A673 (cell line): Measurements from ENCODE around the gene KIN. TPM values are rescaled to one million over a fixed set of nuclear protein-coding genes. Genes with fewer than 3 reads are reported as not detected.

Experiments used
- BruUV-seq: library from RNA; stranded (reverse); fragments of 400-500 nt; replicated peaks from 2 replicates; lab custom pipeline; 2021; lab: Mats Ljungman, UMichigan
- CTCF ChIA-PET: fragments of 300-600 bp; sonication (Branson Sonifier 250); formaldehyde crosslinking; loops from one replicate; lab custom pipeline; 2022; ENCODE audit warnings: antibody characterized with exemption; lab: Charles Lee
- POLR2A ChIA-PET: fragments of 300-600 bp; sonication (Branson Sonifier 250); formaldehyde crosslinking; loops from one replicate; lab custom pipeline; 2022; ENCODE audit warnings: antibody characterized with exemption; ENCODE audit not compliant: low non-redundant PET; lab: Charles Lee
- DNase-seq: peaks from one replicate; pipeline ENCODE4 v3.0.0-alpha.2; 2015; ENCODE audit warnings: low spot score
- H3K27ac ChIP-seq: fragments of 200-600 bp; sonication (generic); 2 replicates; pipeline ENCODE4 v1.5.1; 2016; ENCODE audit warnings: mixed run types, low read depth, mild to moderate bottlenecking, mixed read lengths, antibody characterized with exemption, low read length; ENCODE audit not compliant: poor library complexity, severe bottlenecking
- H3K27me3 ChIP-seq: fragments of 200-600 bp; sonication (generic); replicated peaks from 2 replicates; pipeline ENCODE4 v1.6.1; 2017; ENCODE audit warnings: mixed run types, low read depth, mild to moderate bottlenecking, mixed read lengths, antibody characterized with exemption, low read length; ENCODE audit not compliant: insufficient read depth, poor library complexity
- H3K36me3 ChIP-seq: fragments of 200-600 bp; sonication (generic); 2 replicates; pipeline ENCODE4 v1.6.1; 2016; ENCODE audit warnings: mixed run types, mild to moderate bottlenecking, mixed read lengths, antibody characterized with exemption, low read length; ENCODE audit not compliant: insufficient read depth, poor library complexity, severe bottlenecking
- H3K4me1 ChIP-seq: fragments of 200-600 bp; sonication (generic); 2 replicates; pipeline ENCODE4 v1.6.1; 2017; ENCODE audit warnings: mixed run types, mild to moderate bottlenecking, mixed read lengths, antibody characterized with exemption, low read length; ENCODE audit not compliant: insufficient read depth, poor library complexity, severe bottlenecking
- H3K4me3 ChIP-seq: fragments of 200-600 bp; sonication (generic); 2 replicates; pipeline ENCODE4 v1.5.1; 2016; ENCODE audit warnings: low read depth, mixed run types, mild to moderate bottlenecking, mixed read lengths, low read length; ENCODE audit not compliant: poor library complexity, severe bottlenecking
- H3K9me3 ChIP-seq: fragments of 200-600 bp; sonication (generic); 2 replicates; pipeline ENCODE4 v1.6.1; 2016; ENCODE audit warnings: mixed run types, low read depth, mild to moderate bottlenecking, mixed read lengths, antibody characterized with exemption, low read length; ENCODE audit not compliant: poor library complexity, severe bottlenecking
- CTCF ChIP-seq: fragments of 300-800, 200-600 bp; sonication (generic); conservative IDR thresholded peaks from 2 replicates; pipeline ENCODE4 v1.5.1; 2017; ENCODE audit warnings: low read depth, mild to moderate bottlenecking, antibody characterized with exemption, low read length, moderate library complexity, mixed read lengths
- EZH2 ChIP-seq: fragments of 200-600 bp; sonication (generic); IDR thresholded peaks from 2 replicates; pipeline ENCODE4 v1.6.1; 2017; ENCODE audit warnings: borderline replicate concordance, low read depth, mild to moderate bottlenecking, mixed read lengths, antibody characterized with exemption, low read length; ENCODE audit not compliant: poor library complexity, severe bottlenecking
- intact Hi-C: fragments of 100-400 bp; cut with micrococcal nuclease; formaldehyde crosslinking; loops from one replicate; pipeline ENCODE4 v1.10.0; 2022; ENCODE audit not compliant: unreplicated experiment
- total RNA-seq: library from RNA; stranded (reverse); gene quantifications from 2 replicates; pipeline ENCODE4 v1.2.3, GENCODE V29; 2021

KIN gene
- total RNA-seq, 1 experiment from 2014 or later: 16.3 TPM

DNA sequence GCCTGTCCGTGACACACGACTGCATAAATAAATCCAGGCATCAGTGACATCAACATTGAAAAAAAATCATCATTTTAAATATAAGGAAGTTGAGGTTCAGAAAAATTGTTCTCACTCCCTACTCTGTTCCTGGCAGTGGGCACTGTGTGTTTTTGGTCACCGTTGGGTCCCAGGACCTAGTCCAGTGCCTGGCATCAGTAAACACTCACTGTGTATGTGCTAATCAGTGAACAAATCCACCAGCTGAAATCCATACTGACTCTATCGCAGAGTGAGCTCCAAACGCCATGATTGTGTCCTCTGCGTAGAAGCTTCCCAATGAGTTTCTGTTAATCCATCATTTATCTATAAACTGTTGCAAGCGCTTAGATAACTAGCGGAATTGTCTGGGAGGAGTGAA is 43.5 kb downstream of the KIN start:
- CTCF ChIA-PET: no interaction called here
- no peaks in the 10 kb centered on the region for H3K4me1 ChIP-seq
- H3K27ac ChIP-seq: no peak overlapping the region
- TF ChIP-seq CTCF (no peak), EZH2 (no peak)
- DNase-seq: no peak
- H3K36me3 ChIP-seq: no peaks in the 10 kb centered on the region
- no TSS peak for BruUV-seq
- H3K27me3 ChIP-seq: no peaks in the 10 kb centered on the region
- no peak overlapping the region for H3K4me3 ChIP-seq
- POLR2A ChIA-PET: no interaction called here
- H3K9me3 ChIP-seq: no peaks in the 10 kb centered on the region
- intact Hi-C loops: no loop called here

- TF ChIP-seq CTCF (no peak), EZH2 (no peak)
- ChIA-PET CTCF (no interaction called here), POLR2A (no interaction called here)
- Histone ChIP-seq H3K9me3 (no peaks in the 10 kb centered on the region), H3K4me1 (no peaks in the 10 kb centered on the region), H3K4me3 (no peak overlapping the region), H3K27me3 (no peaks in the 10 kb centered on the region), H3K27ac (no peak overlapping the region), H3K36me3 (no peaks in the 10 kb centered on the region)
- DNase-seq: no peak
- BruUV-seq: no TSS peak
- intact Hi-C loops: no loop called here
Observed at GRCh38 chr10:7738536-7739407, 49.0 kb downstream of the KIN start.

GRCh38 chr10:7734821-7735220 is 53.0 kb downstream of the KIN start:
- no peaks in the 10 kb centered on the region for H3K9me3 ChIP-seq
- H3K27ac ChIP-seq: no peak overlapping the region
- H3K4me1 ChIP-seq: no peaks in the 10 kb centered on the region
- H3K4me3 ChIP-seq: no peak overlapping the region
- DNase-seq: no peak
- BruUV-seq: no TSS peak
- no peak for TF ChIP-seq EZH2
- TF ChIP-seq CTCF: no peak
- ChIA-PET POLR2A (no interaction called here), CTCF (no interaction called here)
- H3K27me3 ChIP-seq: no peaks in the 10 kb centered on the region
- intact Hi-C loops: no loop called here
- H3K36me3 ChIP-seq: no peaks in the 10 kb centered on the region
